Non-pigmented ciliary epithelial cell (primary cell): ENCODE measurements around the gene AXIN2.

Experiments
- DNase-seq: peaks from one replicate; pipeline ENCODE4 v3.0.0-alpha.2; 2010; ENCODE audit warnings: low read depth

Gene AXIN2

DNA sequence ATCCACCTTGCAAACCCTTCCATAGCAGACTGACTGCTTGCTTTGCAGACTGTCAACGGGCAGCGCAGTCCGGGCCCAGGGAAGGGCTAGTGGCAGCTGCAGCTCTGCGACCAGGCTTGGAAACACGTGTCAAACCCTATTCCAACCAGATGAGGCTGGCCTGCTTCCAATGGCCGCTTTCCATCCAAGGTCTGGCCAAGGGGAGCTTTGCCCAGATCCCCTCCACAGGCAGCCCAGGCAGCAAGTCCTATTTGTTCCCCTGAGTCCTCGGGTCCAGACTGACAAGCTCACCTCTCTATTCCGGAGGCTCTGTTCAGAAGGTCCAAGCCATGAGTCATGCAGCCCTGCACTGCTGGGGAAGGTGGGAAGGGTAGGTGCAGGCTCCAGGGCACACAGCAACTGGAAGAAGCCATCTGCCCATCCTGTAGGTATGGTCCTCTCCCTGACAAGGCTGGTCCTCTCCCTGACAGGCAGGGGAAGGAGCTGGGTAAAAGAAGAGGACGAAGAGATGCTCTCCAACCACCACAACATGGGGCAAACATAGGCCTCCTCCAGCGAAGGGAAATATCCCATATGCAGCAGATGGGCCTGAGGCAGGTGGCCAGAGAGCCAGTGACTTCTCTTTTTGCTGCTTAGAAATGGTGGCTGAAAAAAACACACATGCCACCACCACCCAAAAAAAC, 22.6 kb upstream of the AXIN2 start:
- no peak for DNase-seq

DNA sequence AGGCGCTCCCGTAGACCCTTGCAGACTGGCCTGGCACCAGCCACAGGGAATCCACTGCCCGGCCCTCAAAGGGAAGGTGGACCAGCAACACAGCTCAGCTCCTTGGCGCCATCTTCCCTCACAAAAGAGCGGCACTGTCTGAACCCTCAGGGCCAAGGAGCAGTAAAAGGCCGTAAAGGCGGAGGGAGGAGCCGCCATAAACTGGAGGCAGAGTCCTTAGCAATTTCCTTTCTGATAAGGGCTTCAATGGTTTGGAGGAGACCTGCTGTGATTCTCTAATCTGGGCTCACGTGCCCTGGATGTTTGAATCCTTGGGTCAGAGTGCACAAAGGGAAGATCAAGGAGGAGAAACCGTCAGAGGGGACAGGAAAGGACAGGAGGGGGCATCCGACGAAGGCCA, 15.5 kb upstream of the AXIN2 start:
- DNase-seq, result no peak

DNA sequence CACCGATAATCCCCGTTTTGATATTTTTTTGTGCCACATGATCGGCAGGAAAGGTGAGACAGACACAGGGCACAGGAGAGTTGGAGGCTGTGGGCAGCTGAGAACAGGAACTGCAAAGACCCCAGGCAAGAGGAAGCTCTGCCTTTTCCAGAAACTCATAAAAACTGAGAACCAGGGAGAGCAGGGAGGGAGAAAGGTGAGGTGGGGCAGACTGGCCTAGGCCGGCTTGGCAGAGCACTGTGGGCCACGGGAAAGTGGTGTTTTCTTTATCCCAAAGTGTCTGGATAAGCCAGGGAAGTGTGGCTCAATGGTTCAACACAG, 11.8 kb upstream of the AXIN2 start:
- no peak for DNase-seq

DNA sequence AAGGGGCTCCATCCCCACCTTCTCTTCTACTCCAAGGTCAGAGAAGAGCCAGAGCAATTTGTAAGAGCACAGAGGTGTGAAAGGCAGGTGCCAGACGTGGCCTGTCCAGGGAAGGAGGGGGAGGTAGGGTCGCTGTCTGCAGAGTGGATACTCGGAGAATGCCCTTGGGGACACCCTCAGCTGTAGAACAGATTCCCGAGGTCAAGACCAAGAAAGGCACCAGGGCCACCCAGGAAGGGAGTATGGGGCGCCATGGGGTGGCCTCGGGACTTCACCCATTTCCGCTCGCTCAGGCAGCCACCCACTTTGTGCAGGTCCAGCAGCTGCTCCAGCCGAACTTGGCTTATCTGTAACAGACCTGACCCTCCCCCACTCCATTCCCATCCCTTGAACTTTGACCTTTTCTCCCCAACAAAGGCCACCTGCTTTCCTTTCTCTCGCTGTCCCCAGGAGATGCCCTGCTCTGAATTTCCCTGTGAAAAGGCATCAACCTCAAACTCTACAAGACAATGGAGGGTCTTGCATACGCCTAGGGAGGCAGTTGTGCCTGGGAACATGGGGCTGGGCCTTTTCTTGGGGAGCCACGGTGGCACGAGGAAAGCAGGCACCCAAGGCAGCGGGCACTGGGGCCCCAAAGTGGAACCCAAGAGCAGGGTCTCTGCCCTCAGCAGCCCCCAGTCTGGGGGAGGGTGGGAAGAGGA, 11.3 kb upstream of the AXIN2 start:
- DNase-seq, result no peak

DNA sequence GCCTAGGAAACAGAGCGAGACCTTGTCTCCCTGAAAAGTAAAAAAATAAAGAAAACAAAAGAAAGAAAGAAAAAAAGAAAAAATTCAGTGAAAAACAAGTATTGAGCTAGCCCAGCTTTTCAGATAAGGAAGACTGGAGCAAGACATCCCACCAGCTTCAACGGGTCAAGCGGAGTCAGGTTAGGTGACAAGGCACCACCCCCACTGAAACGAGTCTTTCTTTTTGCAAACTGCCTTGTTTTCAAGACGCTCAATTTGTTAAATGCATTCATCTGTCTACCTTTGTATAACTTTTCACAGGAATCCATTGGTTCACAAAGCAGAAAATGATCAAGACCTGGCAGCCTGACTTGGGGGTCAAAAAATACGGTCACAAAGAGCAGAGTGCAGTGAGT, 10.7 kb upstream of the AXIN2 start:
- no peak for DNase-seq

DNA sequence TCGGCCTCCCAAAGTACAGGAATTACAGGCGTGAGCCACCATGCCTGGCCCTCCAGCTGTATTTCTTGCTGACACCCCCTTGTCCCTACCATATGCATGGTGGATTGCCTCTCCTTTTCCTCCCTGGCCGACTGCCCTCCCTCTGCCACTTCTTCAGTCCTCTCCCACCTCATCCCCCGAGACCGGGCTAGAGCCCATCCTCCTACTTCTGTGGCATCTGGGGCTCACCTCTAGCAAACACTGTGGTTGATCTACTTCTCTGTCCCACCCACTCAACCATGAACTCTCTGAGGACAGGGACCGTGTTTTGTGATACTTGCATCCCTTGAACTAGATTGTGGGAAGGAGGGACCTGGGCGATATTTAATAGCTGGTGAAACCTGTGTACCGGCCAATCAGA, 7.5 kb upstream of the AXIN2 start:
- DNase-seq, result no peak

DNA sequence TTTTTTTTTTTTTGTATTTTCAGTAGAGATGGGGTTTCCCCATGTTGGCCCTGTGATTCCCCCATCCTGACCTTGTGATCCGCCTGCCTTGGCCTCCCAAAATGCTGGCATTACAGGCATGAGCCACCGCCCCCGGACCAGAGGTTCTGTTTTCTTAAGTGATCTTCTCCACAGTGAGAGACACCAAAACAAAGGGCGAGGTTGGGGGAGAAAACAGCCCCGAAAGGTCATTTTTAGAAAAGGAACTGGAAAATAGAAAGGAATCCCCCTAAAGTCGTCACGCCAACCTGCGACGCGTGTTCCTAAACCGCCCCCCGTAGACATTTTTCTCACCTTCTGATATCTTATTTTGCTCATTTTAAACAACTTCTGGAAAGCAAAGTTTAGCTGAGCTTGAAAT, 6.1 kb upstream of the AXIN2 start:
- DNase-seq, result no peak

DNA sequence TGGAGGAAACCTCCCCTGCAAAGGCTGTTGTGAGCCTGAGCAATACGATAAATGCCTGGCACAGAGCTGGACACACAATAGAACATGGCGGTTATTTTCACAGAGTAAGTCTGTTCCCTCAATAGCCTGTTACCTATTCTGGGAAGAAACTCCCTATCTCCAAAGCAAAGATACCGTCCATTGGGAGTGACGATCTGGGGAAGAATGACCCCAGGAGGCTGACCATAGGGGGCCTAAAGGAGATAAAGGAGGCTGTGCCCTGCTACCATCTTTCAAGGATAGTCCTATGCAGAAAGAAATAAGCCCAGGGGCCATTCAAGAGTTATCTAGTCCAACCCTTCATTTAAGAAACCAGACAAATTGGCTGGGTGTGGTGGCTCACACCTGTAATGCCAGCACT, 4.1 kb upstream of the AXIN2 start:
- no peak for DNase-seq

DNA sequence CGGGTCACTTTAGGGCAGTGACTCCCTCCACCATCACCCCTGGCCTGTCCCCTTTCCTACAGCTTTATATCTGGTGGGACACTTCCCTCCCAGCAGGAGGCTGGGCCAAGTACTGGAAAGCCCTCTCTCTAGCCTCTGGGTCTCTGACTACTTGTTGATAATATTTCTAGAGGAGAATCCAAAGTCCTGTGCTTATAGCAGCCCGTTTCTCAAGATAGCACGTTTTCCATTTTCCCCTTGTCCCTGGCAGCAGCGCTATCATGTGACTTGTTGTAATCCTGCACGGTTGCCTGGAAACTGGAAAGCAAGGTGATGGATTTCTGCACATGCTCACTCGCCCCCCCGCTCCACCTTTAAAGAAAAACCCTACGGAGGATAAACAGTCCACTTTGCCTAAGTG, 3.3 kb upstream of the AXIN2 start:
- no peak for DNase-seq

DNA sequence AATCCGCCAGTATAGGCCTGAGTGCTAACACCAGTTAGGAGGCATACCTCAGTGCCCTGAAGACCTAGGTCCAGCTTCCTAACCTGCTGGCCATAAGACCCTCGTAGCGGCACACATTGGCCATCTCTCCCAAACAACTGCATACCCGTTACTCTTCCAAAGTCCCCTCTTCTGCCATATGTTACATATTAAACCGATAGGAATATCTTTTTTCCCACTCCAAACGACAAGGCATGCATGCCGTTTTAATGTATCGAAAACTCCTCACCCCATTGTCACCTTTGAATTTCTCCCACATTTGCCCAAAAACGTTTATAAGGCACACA, 721 bp upstream of the AXIN2 start:
- DNase-seq, result no peak

DNA sequence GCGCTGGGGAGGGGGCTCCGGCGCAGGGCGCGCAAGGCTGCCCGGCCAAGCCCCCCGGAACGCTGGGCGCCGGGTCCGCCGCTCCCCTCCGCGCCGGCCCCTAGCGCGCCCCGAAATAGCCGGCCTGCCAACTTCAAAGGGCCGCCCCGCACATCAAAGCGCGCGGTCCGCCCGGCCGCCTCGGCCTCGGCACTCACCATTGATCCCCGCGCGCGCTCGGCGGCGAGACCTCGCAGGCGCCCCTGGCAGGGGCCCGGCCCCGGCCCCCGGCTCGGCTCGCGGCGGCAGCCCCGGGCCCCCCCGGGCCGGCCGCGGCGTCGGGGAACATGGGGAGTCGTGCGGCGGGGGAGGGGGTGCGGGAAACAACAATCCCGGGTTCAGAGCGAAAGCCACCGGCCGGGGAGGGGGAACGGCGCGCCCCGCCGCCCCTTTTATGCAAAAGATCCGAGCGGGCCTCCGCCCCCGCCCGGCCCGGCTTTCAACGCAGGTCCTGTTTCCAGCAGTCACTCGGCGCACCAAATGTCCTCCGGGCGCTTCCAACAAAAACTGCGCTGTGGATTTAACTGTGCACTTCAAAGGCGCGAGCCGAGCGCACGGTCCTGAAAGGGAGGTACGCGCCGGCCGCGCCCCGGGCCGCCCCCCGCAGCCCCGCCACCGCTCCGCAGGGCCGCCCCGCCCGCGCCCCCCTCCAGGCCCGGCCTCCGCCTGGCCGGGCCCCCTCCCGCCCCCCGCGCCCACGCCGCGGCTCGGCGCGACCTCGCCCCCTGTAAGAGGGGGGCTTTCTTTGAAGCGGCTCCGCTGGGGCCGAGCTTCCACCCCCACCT, 608 bp downstream of the AXIN2 start:
- DNase-seq, result peak; percentile 51

DNA sequence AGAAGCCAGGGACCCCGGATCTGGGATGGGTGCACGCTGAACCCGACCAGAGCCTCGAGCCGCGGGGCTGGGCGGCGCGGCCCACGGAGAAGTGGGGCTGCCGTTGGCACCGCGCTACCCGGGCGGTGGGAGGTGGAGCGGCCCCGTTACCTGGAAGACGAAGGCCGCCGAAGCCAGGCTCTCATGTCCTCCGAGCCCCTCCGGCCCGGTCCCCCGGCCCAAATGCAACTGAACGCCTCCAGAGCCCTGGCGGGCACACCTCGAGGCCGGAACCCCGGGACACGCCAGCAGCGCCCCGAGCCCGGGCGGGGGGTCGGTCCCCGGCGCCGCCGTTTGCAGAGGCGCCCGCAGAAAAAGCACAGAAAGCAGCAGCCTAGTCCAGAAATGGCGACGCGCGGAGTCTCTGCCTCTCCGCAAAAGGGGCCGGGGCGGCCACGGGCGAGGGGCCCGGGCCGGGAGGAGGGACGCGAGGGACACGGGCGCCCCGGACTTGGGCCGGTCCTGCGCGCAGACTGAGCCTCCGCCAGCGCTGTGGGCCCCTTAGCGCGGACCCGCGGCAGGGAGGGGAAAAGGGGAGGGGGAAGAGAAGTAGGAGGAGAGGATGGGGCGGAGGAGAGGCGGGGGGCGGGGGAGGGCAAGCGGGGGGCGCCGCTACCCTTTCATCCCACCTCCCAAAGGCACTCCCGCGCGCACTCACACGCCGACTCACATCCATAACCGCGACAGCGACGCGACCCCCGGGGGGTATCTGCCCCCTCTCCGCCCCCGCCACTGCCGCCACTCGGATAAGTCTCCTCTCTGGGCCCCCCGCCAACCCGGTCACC, 1.4 kb downstream of the AXIN2 start:
- DNase-seq, result no peak

DNA sequence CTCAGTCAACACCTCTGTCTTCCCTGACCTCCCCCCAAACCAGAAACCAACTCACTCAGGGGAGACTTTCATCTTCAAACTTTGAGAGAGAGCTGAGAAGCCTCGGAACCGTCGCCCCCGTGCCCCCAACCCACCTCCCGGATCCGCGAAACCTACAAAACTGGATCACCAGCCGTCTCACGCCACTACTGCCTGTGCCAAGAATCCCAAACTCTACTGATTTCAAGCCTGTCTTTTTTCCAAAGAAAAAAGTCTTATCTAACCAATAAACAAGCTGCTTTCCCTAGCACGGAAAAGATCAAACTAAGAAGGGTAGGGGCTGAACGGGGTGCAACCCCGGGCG, 2.0 kb downstream of the AXIN2 start:
- DNase-seq, result no peak

DNA sequence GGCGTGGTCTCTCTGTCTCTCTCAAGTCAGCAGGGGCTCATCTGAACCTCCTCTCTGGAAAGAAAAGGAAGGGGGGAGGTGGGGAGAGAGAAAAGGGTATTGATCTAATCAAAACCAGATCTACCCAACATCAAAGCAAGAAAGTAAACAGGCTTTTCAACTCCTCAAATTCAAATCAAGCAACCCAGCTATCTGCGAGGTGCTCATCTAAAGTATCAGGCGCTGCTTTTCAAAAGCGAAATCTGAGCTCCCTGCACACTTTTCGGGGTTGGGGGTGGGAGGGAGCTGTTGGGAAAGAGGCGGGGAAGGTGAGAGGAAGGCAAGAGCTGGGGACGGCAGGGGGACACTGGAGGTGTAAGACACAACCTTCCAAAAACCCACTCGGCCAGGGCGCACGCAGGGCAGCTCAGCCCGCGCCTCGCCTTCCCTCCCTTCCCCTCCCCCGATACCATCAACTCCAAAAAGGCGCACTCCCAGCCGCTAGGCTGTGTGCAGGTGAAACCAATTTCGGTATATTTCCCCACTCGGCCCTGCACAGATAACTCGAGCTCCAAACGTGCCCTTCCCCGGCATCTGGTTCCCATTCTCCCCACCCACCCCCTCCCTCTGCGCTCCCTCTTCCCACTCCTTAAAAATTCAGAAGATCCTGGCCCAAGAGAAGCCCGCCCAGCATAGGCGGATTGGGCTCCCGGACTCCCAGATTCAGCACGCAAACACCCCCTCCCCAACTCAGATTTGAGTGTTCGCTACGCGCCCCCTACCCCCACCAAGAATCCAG, 2.6 kb downstream of the AXIN2 start:
- no peak for DNase-seq

DNA sequence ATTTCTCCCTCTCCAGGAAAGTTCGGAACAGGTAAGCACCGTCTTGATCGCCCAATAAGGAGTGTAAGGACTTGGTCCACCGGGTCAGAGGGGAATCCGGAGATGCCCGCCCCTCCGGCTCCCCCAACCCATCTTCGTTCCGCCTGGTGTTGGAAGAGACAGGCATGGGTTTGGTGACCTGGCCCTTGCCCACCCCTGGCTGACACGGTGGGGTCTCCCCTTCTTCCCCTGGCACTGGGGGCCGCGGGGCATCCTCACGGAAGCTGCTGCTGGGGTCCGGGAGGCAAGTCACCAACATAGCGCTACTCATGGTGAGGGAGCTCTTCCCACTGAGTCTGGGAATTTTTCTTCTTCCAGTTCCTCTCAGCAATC, 3.2 kb downstream of the AXIN2 start:
- no peak for DNase-seq

DNA sequence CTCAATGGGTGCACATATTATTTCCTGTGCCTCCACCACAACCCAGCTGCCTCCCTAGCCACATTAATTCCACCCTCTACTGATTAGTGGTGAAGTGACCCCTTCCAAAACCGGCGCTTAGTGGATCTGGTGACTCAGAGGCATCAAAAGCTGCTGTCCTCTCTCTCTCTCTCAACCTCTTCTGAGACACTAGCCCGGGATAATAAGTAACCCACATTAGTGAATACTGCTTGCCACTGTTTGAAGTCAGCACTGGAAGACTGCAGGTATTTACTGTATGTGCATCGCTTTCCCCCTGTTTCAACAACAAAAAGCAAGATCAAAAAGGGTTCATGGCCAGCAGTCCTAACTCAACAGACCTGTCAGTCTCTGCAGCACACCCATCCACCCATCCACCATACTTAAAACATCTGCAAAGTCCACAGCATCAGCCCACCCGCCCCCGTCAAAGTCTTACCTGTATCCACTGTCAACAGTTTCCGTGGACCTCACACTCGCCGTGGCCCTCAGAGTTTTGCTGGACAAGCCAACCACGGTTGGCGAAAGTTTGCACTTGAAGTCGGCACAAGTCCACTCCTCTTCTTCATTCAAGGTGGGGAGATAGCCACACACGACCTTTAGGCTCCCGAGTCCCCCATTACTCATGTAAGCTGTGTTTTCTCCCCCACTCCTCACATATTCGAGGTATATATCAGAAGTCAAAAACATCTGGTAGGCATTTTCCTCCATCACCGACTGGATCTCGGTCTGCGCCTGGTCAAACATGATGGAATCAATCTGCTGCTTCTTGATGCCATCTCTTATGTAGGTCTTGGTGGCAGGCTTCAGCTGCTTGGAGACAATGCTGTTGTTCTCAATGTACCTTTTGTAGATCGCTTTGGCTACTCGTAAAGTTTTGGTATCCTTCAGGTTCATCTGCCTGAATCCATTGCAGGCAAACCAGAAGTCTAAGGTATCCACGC, 3.8 kb downstream of the AXIN2 start:
- peak; percentile 41 for DNase-seq

DNA sequence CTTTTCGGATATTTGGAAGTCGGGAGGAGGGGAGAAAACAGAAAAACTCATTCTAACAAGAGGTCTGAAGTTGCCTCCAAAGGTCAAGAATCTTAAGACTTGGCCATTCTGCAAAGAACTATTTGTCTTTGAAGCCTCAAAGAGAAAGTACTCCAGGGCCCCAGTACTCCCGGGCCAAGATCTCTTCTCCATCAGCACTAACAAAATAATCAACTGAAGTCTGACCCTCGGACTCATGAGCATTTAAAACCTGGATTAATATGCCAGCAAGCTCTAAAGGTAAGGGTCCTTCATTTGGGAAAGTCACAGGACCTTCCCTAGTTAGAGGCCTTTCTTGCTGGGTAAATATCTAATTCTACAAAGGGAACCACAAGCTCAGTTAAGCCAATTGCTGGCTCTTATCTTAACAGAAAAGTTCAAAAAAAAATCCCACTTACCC, 4.5 kb downstream of the AXIN2 start:
- DNase-seq, result no peak

DNA sequence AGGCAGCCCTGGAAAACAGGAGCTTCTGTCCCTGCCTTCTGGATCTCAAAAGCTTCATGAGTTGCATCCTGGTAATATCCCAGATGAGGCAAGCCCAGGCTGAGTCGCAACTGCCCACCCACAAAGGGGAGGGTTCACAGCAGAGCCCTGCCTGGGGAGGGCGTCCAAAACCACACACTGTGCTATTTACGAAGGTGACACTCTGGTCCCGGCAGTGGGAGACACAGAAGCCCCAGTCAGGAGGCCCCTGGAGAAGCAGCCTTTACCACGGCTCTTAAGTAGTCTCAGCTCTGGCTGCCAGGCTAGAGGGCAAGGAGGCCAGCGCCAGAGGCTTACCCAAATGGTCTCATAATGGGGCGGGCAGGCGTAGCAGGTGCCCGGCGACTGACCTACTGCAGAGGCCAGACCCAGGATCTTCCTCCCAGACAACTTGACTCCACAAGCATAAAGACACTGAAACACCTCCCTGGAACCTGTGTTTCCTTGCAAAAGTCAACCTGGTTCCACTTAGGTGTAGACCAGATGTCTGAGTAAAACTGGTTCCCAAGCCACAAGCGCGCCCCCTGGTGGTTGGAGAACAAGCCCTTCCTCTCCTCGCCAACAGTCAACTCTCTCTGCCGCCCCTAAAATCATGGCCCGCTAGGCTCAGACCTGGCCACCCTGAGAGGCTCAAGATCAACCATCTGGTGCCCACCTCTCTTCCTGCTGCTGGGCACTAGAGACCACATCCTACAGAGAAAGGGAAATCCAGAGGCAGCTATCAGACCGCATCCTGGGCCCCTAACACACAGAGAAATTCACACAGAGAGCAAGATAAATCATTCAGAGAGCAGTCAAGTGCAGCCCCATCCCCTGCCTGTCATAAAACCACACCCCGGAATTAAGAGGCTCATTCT, 5.2 kb downstream of the AXIN2 start:
- DNase-seq, result no peak

DNA sequence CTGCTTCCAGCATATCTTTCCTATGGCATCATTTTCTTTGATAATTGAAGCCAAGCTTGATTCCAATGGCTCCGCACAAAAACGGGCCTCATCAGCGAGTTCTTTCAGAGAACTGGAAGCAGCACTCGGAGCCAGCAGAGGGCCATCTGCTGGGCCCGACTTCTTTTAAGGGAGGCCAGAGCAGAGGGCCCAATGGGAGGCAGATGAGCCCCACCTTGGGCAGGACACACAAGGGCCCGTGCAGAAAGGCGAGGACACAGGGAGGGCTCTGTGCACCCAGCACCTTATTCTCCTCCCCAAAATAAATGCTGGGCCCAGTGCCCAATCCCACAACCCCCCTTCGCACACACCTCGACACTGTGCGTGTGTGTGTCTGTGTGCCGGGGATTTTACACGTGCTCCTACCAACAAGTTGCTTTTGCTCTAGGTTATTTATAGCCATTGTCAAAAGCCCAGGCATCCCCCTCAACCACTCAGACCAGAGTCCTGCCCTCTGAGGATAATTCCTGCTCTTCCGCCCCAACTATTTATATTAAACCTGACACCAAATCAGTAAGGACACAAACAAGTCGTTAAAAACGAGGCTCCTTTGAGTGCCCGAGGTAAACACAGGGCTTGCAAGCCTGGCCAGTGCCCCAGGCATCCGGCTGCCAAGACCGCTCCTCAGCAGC, 6.8 kb downstream of the AXIN2 start:
- no peak for DNase-seq
